ENCODE results near the gene ZNF579. TPM values are rescaled to one million over a fixed set of nuclear protein-coding genes. Genes with fewer than 3 reads are reported as not detected.

Gene ZNF579
- total and polyA plus RNA-seq, 9 of the 15 experiments (the other 6 are each of a cell fraction or from before 2014, with no cell fraction given) = 0.06 to 15.9 (median 1.6) TPM

DNA sequence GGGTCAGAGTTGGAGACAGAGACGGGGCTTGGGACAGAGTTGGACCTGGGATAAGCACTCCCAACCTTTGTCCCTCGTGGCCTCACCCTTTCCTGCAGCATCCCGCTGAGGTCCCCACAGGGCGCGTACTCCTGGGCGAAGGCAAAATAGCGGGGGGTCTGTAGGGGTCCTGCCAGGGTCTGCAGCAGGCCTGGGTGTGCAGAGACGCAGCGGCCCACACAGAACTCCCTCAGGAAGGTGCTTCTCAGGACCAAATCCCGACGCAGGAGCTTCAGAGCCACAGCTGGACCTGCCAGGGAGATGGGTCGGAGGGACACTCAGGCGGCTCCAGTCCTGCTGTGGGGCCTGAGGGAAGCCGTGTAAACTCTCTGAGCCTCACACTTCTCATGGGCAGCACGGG is 36.6 kb downstream of the ZNF579 start (continued):
- no peak for TF ChIP-seq NBN (IDR thresholded peaks at IDR 0.05; ENCODE audit: low read depth)
- no peak for TF ChIP-seq RBM34 (IDR thresholded peaks at IDR 0.05; ENCODE audit: borderline replicate concordance, insufficient read depth, low read length)
- TF ChIP-seq, protein P1, sequence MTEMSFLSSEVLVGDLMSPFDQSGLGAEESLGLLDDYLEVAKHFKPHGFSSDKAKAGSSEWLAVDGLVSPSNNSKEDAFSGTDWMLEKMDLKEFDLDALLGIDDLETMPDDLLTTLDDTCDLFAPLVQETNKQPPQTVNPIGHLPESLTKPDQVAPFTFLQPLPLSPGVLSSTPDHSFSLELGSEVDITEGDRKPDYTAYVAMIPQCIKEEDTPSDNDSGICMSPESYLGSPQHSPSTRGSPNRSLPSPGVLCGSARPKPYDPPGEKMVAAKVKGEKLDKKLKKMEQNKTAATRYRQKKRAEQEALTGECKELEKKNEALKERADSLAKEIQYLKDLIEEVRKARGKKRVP (CRISPR knock-in tag; IDR thresholded peaks at IDR 0.05) = no peak
- TF ChIP-seq TFAM (CRISPR knock-in tag; conservative IDR thresholded peaks at IDR 0.05) = no peak
- no peak for TF ChIP-seq ZNF79 (CRISPR knock-in tag; IDR thresholded peaks at IDR 0.05; ENCODE audit: low read depth)
- peak; percentile 62; the same call in 1 of the 2 replicates for TF ChIP-seq ZBTB7A (IDR thresholded peaks at IDR 0.05; ENCODE audit: borderline replicate concordance, control insufficient read depth, low read depth, low read length)
- no peak for TF ChIP-seq MTA2 (IDR thresholded peaks at IDR 0.05; ENCODE audit: low read depth)
- TF ChIP-seq RBM25 (IDR thresholded peaks at IDR 0.05; ENCODE audit: low read depth, low read length, severe bottlenecking) = no peak
- TF ChIP-seq ETV6 (IDR thresholded peaks at IDR 0.05; ENCODE audit: borderline replicate concordance in 1 of 2, low read depth in 2 of 2, low read length in 1 of 2) = no peak
- TF ChIP-seq ETV6 (CRISPR knock-in tag; IDR thresholded peaks at IDR 0.05; ENCODE audit: borderline replicate concordance) = no peak
- TF ChIP-seq ZNF232 (CRISPR knock-in tag; IDR thresholded peaks at IDR 0.05) = no peak
- TF ChIP-seq, protein P2, sequence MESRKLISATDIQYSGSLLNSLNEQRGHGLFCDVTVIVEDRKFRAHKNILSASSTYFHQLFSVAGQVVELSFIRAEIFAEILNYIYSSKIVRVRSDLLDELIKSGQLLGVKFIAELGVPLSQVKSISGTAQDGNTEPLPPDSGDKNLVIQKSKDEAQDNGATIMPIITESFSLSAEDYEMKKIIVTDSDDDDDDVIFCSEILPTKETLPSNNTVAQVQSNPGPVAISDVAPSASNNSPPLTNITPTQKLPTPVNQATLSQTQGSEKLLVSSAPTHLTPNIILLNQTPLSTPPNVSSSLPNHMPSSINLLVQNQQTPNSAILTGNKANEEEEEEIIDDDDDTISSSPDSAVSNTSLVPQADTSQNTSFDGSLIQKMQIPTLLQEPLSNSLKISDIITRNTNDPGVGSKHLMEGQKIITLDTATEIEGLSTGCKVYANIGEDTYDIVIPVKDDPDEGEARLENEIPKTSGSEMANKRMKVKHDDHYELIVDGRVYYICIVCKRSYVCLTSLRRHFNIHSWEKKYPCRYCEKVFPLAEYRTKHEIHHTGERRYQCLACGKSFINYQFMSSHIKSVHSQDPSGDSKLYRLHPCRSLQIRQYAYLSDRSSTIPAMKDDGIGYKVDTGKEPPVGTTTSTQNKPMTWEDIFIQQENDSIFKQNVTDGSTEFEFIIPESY (CRISPR knock-in tag; IDR thresholded peaks at IDR 0.05) = peak; percentile 75; the same call in 1 of the 2 replicates
- no peak for TF ChIP-seq ZNF174 (CRISPR knock-in tag; IDR thresholded peaks at IDR 0.05)
- TF ChIP-seq SMARCE1 (IDR thresholded peaks at IDR 0.05) = no peak
- no peak for TF ChIP-seq MAZ (CRISPR knock-in tag; conservative IDR thresholded peaks at IDR 0.05 in 1 of 2, IDR thresholded peaks at IDR 0.05 in 1 of 2)

Data from K562 (cell line).